ENCODE measurements around the gene NFKB1.
"Not testable (repeated sequence)": the region's sequence is repeated elsewhere in the genome, so short reads cannot be mapped to it uniquely, and the experiment has no call there.

The NFKB1 gene

DNA sequence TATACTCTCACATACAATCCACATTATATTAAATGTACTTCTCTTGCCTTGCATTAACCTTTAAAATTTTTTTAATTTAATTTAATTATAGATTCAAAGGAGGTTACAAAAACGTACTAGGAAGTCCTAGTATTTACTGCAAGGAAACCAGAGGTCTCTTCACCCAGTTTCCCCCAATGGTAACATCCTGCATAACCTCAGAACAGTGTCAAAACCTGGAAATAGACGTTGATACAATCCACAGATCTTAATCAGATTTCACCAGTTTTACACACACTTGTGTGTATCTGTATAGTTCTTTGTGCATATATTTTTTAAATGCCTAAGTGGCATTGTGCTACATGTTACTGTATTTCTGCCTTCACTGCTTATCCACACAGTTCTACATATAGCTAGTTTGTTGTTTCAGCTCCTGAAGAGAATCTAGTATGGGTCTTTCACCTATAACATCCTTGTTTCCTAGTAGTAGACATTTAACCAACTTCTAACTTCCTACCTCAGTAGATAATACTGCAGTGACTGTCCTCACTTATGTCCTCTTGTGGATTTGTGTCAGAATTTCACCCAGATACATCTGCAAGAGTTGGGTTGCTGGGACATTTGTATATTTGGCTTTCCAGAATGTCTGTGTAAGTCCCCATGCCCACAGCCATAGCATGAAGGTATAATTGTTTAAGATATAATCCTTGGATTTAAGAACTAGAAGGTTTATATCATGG, 103.2 kb downstream of the NFKB1 start:
- DNase-seq, result no peak

DNA sequence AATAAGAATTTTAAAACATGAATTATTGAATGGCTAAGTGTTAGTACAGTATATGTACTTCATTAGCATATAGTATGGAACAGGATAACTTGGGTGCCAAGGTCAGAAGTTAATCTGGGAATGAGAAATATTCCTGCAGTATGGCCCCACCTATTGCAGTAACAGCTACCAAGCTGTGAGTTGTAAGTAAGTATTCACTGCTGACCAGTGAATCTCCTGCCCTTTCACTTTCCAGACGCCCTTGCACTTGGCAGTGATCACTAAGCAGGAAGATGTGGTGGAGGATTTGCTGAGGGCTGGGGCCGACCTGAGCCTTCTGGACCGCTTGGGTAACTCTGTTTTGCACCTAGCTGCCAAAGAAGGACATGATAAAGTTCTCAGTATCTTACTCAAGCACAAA, 105.1 kb downstream of the NFKB1 start:
- no peak for DNase-seq

- DNase-seq, result no peak
These were observed 105.8 kb downstream of the NFKB1 start for GRCh38 chr4:102606846-102607450.

GRCh38 chr4:102608190-102608589, 107.0 kb downstream of the NFKB1 start:
- no peak for DNase-seq

GRCh38 chr4:102610007-102610406, 108.8 kb downstream of the NFKB1 start:
- no peak for DNase-seq

DNA sequence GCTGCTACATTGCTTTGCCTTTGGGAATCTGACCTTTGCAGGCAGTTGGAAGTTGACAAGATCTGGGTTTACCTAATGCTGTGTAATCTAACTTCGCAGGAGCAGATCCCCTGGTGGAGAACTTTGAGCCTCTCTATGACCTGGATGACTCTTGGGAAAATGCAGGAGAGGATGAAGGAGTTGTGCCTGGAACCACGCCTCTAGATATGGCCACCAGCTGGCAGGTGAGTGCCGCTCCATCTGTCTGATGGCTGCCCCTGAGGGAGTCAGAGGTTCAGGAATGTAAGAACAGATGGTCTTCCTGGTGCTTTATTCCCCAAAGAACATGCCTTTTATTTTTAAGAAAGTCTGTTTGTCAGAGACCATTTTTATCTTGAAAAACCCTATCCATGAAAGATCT, 109.3 kb downstream of the NFKB1 start:
- DNase-seq, result no peak

DNA sequence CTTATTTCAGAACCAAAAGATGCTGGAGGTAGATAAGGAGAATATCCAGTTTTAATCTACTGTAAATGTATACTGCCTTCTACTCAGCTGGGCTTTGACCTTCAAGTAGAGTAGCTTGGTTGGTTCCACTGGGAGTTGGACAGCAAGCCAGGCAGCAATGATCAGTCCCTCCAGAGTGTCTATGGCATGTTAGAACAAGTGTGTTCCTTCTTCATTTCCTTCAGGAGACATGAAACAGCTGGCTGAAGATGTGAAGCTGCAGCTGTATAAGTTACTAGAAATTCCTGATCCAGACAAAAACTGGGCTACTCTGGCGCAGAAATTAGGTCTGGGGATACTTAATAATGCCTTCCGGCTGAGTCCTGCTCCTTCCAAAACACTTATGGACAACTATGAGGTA, 111.1 kb downstream of the NFKB1 start:
- DNase-seq, result no peak

DNA sequence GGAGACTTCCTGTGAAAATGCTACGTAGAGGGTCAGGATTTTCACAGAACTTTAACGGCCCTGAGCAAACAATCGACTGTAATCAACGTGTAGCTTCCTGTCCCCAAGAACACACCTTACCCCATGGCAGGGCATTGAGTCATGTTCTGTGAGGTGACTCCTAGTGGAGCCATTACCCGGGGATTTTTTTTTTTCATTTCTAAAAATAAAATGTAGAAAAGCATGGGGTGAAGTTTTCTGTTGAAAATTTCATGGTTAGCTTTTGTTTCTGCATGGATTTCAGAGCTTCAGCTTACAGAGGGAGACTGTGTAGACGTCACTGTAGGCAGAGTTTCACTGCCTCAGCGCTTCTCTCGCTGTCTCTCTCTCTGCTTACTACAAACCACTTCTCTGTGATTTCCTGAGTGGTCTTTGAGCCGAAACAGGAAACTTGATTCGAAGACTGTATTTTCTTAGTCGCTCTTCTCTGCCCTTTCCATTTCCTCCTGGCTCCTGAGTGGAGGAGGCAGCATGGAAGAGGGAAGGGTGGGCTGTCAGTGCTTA, 111.7 kb downstream of the NFKB1 start:
- no peak for DNase-seq

GRCh38 chr4:102614801-102615200, 113.6 kb downstream of the NFKB1 start:
- DNase-seq, result no peak

DNA sequence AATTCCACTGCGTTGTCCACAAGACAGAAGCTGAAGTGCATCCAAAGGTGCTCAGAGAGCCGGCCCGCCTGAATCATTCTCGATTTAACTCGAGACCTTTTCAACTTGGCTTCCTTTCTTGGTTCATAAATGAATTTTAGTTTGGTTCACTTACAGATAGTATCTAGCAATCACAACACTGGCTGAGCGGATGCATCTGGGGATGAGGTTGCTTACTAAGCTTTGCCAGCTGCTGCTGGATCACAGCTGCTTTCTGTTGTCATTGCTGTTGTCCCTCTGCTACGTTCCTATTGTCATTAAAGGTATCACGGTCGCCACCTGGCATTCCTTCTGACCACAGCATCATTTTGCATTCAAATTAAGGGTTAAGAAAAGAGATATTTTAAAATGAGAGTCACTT, 115.5 kb downstream of the NFKB1 start:
- DNase-seq, result no peak

GRCh38 chr4:102619021-102619420, 117.9 kb downstream of the NFKB1 start:
- DNase-seq, result not testable (repeated sequence)

GRCh38 chr4:102619776-102620631, 118.8 kb downstream of the NFKB1 start:
- not testable (repeated sequence) for DNase-seq

DNA sequence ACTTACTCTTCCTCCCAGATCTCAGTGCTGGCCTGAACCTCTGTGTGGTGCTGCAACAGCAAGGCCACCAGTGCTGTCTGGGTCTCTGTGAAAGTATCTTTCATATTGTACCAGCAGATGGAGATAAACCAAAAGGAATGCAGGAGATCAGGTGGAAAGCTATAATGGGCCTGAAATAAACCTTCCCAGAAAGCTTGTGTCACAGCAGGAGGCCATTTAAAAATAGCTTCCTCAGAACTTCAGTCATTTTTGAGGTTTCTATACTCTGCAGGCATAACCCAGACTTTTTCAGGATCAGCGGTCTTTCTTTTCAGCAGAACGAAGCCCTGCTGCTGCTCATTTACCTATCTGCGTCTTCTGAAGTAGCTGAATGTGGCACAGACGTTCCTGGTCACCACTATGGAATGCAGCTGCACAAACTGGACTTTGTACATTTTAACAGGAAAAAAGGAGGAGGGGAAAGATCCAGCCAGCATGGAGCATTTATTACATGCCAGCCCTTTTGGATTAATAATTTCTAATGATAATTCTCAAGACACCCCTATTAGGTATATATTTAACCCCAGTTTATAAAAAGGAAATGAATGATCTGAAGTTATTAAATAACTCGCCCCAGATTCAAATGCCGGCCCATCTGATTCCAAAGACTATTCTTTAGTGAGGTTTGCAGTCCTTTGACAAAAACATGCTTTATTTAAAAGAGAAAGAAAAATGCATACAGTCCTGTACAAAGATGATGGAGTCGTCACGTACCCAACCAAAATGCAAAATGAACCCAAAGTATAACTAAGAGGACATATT, 119.7 kb downstream of the NFKB1 start:
- DNase-seq, result no peak

GRCh38 chr4:102623622-102624021, 122.5 kb downstream of the NFKB1 start:
- DNase-seq, result no peak

- no peak for DNase-seq
These were observed 123.3 kb downstream of the NFKB1 start for GRCh38 chr4:102624505-102624904.

GRCh38 chr4:102625232-102625930, 124.2 kb downstream of the NFKB1 start:
- no peak for DNase-seq

DNA sequence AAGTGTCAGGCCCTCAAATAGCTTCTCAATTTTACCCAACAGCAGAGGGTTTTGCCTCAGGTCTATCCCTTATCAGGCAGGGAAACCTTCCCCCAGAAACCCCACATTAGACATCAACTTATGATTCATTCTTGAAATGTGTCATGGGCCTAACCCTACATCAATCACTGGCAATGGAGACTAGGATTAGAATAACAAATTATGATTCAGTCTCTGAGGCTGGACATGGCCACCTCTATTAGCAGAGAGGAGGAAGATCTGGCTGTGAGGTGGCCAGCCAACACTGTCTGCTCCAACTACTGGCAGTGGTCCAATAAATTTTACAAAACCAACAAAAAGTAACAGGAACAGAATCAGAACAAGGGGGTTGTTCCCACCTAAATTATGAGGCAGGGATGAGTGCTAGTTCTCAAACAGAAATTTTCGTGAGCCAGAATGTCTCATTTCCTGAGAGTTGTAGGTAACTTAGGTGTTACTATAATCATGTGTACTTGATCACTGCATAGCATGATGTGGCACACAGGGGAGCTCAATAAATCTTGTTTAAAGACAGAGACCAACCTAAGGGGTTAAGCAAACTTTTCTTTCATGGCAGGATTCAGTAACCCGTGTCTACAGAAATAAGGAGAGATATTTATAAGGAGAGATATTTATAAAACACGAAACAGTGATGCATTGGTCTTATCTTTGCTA, 126.8 kb downstream of the NFKB1 start:
- DNase-seq, result no peak

DNA sequence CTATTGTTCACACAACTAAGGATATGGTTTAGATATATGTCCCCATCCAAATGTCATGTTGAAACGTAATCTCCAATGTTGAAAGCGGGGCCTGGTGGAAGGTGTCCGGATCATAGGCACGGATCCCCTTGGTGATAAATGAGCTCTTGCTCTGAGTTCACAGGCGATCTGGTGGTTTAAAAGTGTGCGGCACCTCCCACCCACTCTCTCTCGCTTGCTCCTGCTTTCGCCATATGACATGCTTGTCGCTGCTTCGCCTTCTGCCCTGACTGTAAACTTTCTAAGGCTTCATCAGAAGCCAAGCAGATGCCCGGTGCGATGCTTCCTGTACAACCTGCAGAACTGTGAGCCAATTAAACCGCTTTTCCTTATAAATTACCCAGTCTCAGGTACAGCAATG, 128.5 kb downstream of the NFKB1 start:
- DNase-seq, result no peak

DNA sequence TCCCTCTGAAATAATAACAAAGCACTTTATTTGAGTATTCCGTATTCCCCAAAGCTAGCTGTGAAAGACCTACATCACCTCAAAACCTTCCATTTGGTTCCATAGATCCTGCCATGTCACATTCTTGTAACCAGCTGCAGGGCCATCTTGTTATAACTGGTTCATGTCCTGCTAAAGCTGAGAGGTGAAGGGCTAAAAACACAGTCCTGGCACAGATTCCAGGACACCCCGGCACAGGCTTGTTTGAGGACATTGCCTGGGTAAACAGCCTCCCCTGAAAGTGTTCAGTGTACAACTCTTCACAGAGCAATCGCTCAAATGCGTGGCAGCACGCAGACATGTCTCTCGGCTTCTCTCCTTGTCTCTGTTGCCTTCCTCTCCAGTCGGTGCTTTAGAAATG, 130.5 kb downstream of the NFKB1 start:
- DNase-seq, result no peak

- DNase-seq, result no peak
These were observed 131.3 kb downstream of the NFKB1 start for GRCh38 chr4:102632241-102633065.

DNA sequence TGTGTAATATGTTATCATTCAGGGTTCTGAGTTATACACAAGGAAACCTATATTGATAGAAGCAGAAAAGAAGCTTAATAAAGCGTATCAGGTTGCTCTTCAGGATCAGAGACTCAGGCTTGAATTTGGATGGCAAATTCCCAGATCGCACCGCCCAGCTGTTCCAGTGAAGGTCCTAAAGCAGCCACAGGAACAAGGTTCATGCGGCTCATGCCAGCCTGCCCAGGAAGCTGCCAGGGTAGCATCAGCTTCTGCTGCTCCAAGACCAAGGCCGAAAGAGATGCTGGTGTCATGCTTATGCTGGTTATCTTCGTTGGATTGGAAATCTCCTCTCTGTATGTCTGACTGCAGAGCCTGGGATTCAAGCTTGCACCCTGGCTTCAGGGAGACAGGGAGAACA, 131.9 kb downstream of the NFKB1 start:
- DNase-seq, result no peak
